Chondrocyte (in vitro differentiated cells): ENCODE results near the gene POU3F3. TPM values are rescaled to one million over a fixed set of nuclear protein-coding genes. Genes with fewer than 3 reads are reported as not detected.

Source experiments
- DNase-seq: peaks from one replicate; pipeline ENCODE4 v3.0.0; 2021; ENCODE audit warnings: mixed read lengths, low spot score
- H3K27ac Mint-ChIP-seq: one replicate; pipeline ENCODE4 v1.8.0; 2021; ENCODE audit warnings: mild to moderate bottlenecking, moderate library complexity, mixed read lengths; ENCODE audit not compliant: unreplicated experiment
- H3K27me3 Mint-ChIP-seq: 2 replicates; pipeline ENCODE4 v1.8.0; 2021; ENCODE audit warnings: low read depth, mixed read lengths
- H3K36me3 Mint-ChIP-seq: 2 replicates; pipeline ENCODE4 v1.8.0; 2021; ENCODE audit warnings: low read depth, mixed read lengths
- H3K4me1 Mint-ChIP-seq: 2 replicates; pipeline ENCODE4 v1.8.0; 2021; ENCODE audit warnings: low read depth, mild to moderate bottlenecking, mixed read lengths
- H3K4me3 Mint-ChIP-seq: one replicate; pipeline ENCODE4 v1.8.0; 2021; ENCODE audit warnings: mild to moderate bottlenecking, moderate library complexity, mixed read lengths; ENCODE audit not compliant: unreplicated experiment
- H3K9me3 Mint-ChIP-seq: 2 replicates; pipeline ENCODE4 v1.8.0; 2021; ENCODE audit warnings: low read depth, mixed read lengths
- CTCF ChIP-seq: fragments of 200-600 bp; sonication (generic); IDR thresholded peaks from 2 replicates; pipeline ENCODE4 v1.5.0; 2021; ENCODE audit warnings: antibody characterized with exemption, mild to moderate bottlenecking, moderate library complexity
- total RNA-seq: library from RNA; stranded (reverse); gene quantifications from 3 replicates; pipeline ENCODE4 v1.2.1, GENCODE V29; 2021

POU3F3 gene
- total RNA-seq, 1 donor from 2014 or later = 7.2 TPM

GRCh38 chr2:104859291-104859765 is 5.4 kb downstream of the POU3F3 start:
- H3K4me1 Mint-ChIP-seq = peaks cover 51% of the 10 kb centered on the region

GRCh38 chr2:104859766-104860450 is 6.0 kb downstream of the POU3F3 start:
- DNase-seq = no peak
- Mint-ChIP-seq H3K4me1 (peaks cover 46% of the 10 kb centered on the region), H3K36me3 (peaks cover 9% of the 10 kb centered on the region), H3K27me3 (peaks cover 24% of the 10 kb centered on the region), H3K9me3 (no peaks in the 10 kb centered on the region), H3K4me3 (no peak overlapping the region), H3K27ac (peak overlapping the region; percentile 68)
- no peak for TF ChIP-seq CTCF

More at GRCh38 chr2:104859291-104859765, 5.4 kb downstream of the POU3F3 start:
- no peak for DNase-seq
- Mint-ChIP-seq H3K27me3 (peaks cover 27% of the 10 kb centered on the region), H3K4me3 (peak overlapping the region; percentile 31), H3K36me3 (peaks cover 11% of the 10 kb centered on the region), H3K27ac (peak overlapping the region; percentile 68), H3K9me3 (no peaks in the 10 kb centered on the region)
- TF ChIP-seq CTCF = no peak

GRCh38 chr2:104860451-104860790 is 6.5 kb downstream of the POU3F3 start:
- no peak for DNase-seq
- peak overlapping the region; percentile 37 for H3K27ac Mint-ChIP-seq
- peaks cover 27% of the 10 kb centered on the region for H3K27me3 Mint-ChIP-seq
- no peaks in the 10 kb centered on the region for H3K9me3 Mint-ChIP-seq
- H3K36me3 Mint-ChIP-seq = peaks cover 9% of the 10 kb centered on the region
- no peak overlapping the region for H3K4me3 Mint-ChIP-seq
- no peak for TF ChIP-seq CTCF
- H3K4me1 Mint-ChIP-seq = peaks cover 46% of the 10 kb centered on the region

- Mint-ChIP-seq H3K27ac (peak overlapping the region; percentile 83), H3K36me3 (peaks cover 9% of the 10 kb centered on the region), H3K4me1 (peaks cover 44% of the 10 kb centered on the region), H3K27me3 (peaks cover 34% of the 10 kb centered on the region), H3K9me3 (no peaks in the 10 kb centered on the region), H3K4me3 (peak overlapping the region; percentile 89)
- no peak for TF ChIP-seq CTCF
- DNase-seq = no peak
These were observed 7.6 kb downstream of the POU3F3 start for GRCh38 chr2:104861351-104862057.

- DNase-seq = no peak
- peaks cover 6% of the 10 kb centered on the region for H3K36me3 Mint-ChIP-seq
- H3K4me3 Mint-ChIP-seq = peak overlapping the region; percentile 89
- H3K9me3 Mint-ChIP-seq = no peaks in the 10 kb centered on the region
- peaks cover 40% of the 10 kb centered on the region for H3K4me1 Mint-ChIP-seq
- TF ChIP-seq CTCF = no peak
- peaks cover 37% of the 10 kb centered on the region for H3K27me3 Mint-ChIP-seq
- peak overlapping the region; percentile 83 for H3K27ac Mint-ChIP-seq
These were observed 8.4 kb downstream of the POU3F3 start for GRCh38 chr2:104862058-104862941.
